SK-N-SH treated with all-trans-retinoic acid at 6 μM for 48 hours (cell line): ENCODE results near the gene POLDIP3.
"Not testable (repeated sequence)": the region's sequence is repeated elsewhere in the genome, so short reads cannot be mapped to it uniquely, and the experiment has no call there.

Source experiments
- ATAC-seq: fragments of 200-7000 bp; cut with Tn5 transposase; 3 replicates; pipeline ENCODE4 v1.9.1; 2020; ENCODE audit warnings: mild to moderate bottlenecking, moderate library complexity
- BACH2 ChIP-seq: fragments of 250-450 bp; sonication (Bioruptor Pico); IDR thresholded peaks from 2 replicates; pipeline ENCODE4 v1.9.0; 2021; ENCODE audit warnings: mild to moderate bottlenecking, borderline replicate concordance
- CREB5 ChIP-seq: fragments of 250-450 bp; sonication (Bioruptor Pico); IDR thresholded peaks from 2 replicates; pipeline ENCODE4 v1.5.1; 2020; ENCODE audit warnings: low read depth, mild to moderate bottlenecking, moderate library complexity
- CSDC2 ChIP-seq: fragments of 250-450 bp; sonication (Bioruptor Pico); IDR thresholded peaks from 2 replicates; pipeline ENCODE4 v1.5.0; 2020; ENCODE audit warnings: mild to moderate bottlenecking, moderate library complexity
- CSRNP3 ChIP-seq: fragments of 250-450 bp; sonication (Bioruptor Pico); IDR thresholded peaks from 2 replicates; pipeline ENCODE4 v1.5.1; 2021; ENCODE audit warnings: mild to moderate bottlenecking, moderate library complexity
- ESRRG ChIP-seq: fragments of 250-450 bp; sonication (Bioruptor Pico); IDR thresholded peaks from 2 replicates; pipeline ENCODE4 v1.6.1; 2021; ENCODE audit warnings: mild to moderate bottlenecking
- GLIS3 ChIP-seq: fragments of 250-450 bp; sonication (Bioruptor Pico); IDR thresholded peaks from 2 replicates; pipeline ENCODE4 v1.5.0; 2020; ENCODE audit warnings: mild to moderate bottlenecking, moderate library complexity
- ISL1 ChIP-seq: fragments of 250-450 bp; sonication (Bioruptor Pico); IDR thresholded peaks from 2 replicates; pipeline ENCODE4 v2.1.2; 2022; ENCODE audit warnings: mild to moderate bottlenecking, moderate library complexity
- PATZ1 ChIP-seq: fragments of 250-450 bp; sonication (Bioruptor Pico); IDR thresholded peaks from 2 replicates; pipeline ENCODE4 v1.8.0; 2020; ENCODE audit warnings: mild to moderate bottlenecking, moderate library complexity, borderline replicate concordance
- POU6F1 ChIP-seq: fragments of 250-450 bp; sonication (Bioruptor Pico); IDR thresholded peaks from 2 replicates; pipeline ENCODE4 v1.8.0; 2021; ENCODE audit warnings: low read depth, mild to moderate bottlenecking, moderate library complexity, borderline replicate concordance
- PPARA ChIP-seq: fragments of 250-450 bp; sonication (Bioruptor Pico); IDR thresholded peaks from 2 replicates; pipeline ENCODE4 v1.5.0; 2020; ENCODE audit warnings: mild to moderate bottlenecking, borderline replicate concordance
- RARB ChIP-seq: fragments of 250-450 bp; sonication (Bioruptor Pico); IDR thresholded peaks from 2 replicates; pipeline ENCODE4 v1.8.0; 2021; ENCODE audit warnings: mild to moderate bottlenecking, moderate library complexity
- SNAI2 ChIP-seq: fragments of 250-450 bp; sonication (Bioruptor Pico); IDR thresholded peaks from 2 replicates; pipeline ENCODE4 v1.5.0; 2020; ENCODE audit warnings: mild to moderate bottlenecking, moderate library complexity
- TCF4 ChIP-seq: fragments of 250-450 bp; sonication (Bioruptor Pico); IDR thresholded peaks from 2 replicates; pipeline ENCODE4 v1.8.0; 2021; ENCODE audit warnings: mild to moderate bottlenecking, moderate library complexity, borderline replicate concordance
- TOX ChIP-seq: fragments of 250-450 bp; sonication (Bioruptor Pico); IDR thresholded peaks from 2 replicates; pipeline ENCODE4 v1.8.0; 2021; ENCODE audit warnings: mild to moderate bottlenecking, moderate library complexity, borderline replicate concordance
- TSHZ2 ChIP-seq: fragments of 250-450 bp; sonication (Bioruptor Pico); IDR thresholded peaks from 2 replicates; pipeline ENCODE4 v1.5.0; 2020; ENCODE audit warnings: mild to moderate bottlenecking, moderate library complexity
- ZC3H10 ChIP-seq: fragments of 250-450 bp; sonication (Bioruptor Pico); IDR thresholded peaks from 2 replicates; pipeline ENCODE4 v1.5.1; 2021; ENCODE audit warnings: mild to moderate bottlenecking, moderate library complexity
- ZFP3 ChIP-seq: fragments of 250-450 bp; sonication (Bioruptor Pico); IDR thresholded peaks from 2 replicates; pipeline ENCODE4 v1.5.0; 2020; ENCODE audit warnings: mild to moderate bottlenecking, moderate library complexity
- ZFP30 ChIP-seq: fragments of 450-650 bp; formaldehyde crosslinking; IDR thresholded peaks from 2 replicates; pipeline ENCODE4 v1.5.0; 2022; ENCODE audit warnings: mild to moderate bottlenecking, moderate library complexity
- ZNF565 ChIP-seq: fragments of 450-650 bp; formaldehyde crosslinking; conservative IDR thresholded peaks from 2 replicates; pipeline ENCODE4 v1.5.0; 2020; ENCODE audit warnings: low read depth, mild to moderate bottlenecking, moderate library complexity
- ZNF8 ChIP-seq: fragments of 450-650 bp; formaldehyde crosslinking; IDR thresholded peaks from 2 replicates; pipeline ENCODE4 v1.5.0; 2020; ENCODE audit warnings: mild to moderate bottlenecking, moderate library complexity

The POLDIP3 gene

GRCh38 chr22:42564699-42565098 lies 50.0 kb downstream of the POLDIP3 start:
- no peak for TF ChIP-seq TSHZ2 (CRISPR knock-in tag)
- no peak for TF ChIP-seq CREB5 (CRISPR knock-in tag)
- no peak for TF ChIP-seq GLIS3 (CRISPR knock-in tag)
- TF ChIP-seq CSDC2: no peak
- TF ChIP-seq RARB: no peak
- no peak for TF ChIP-seq POU6F1 (CRISPR knock-in tag)
- ATAC-seq: no peak

- not testable (repeated sequence) for ATAC-seq
These were observed 50.7 kb downstream of the POLDIP3 start for GRCh38 chr22:42563943-42564342.

GRCh38 chr22:42562684-42563083 lies 52.0 kb downstream of the POLDIP3 start:
- ATAC-seq: no peak
- TF ChIP-seq TOX (no peak), PPARA (CRISPR knock-in tag) (no peak), GLIS3 (CRISPR knock-in tag) (no peak), ZNF565 (CRISPR knock-in tag) (no peak), CSRNP3 (CRISPR knock-in tag) (no peak), ZFP3 (CRISPR knock-in tag) (no peak), CSDC2 (no peak), ZC3H10 (CRISPR knock-in tag) (no peak), BACH2 (no peak), ISL1 (CRISPR knock-in tag) (no peak), TCF4 (CRISPR knock-in tag) (no peak), PATZ1 (CRISPR knock-in tag) (no peak), ZFP30 (no peak), ZNF8 (CRISPR knock-in tag) (no peak), POU6F1 (CRISPR knock-in tag) (no peak), SNAI2 (no peak), CREB5 (CRISPR knock-in tag) (no peak), ESRRG (CRISPR knock-in tag) (no peak)
